CD14-positive monocyte (primary cell): ENCODE data around the gene CLCN2. TPM values are rescaled to one million over a fixed set of nuclear protein-coding genes. Genes with fewer than 3 reads are reported as not detected.

Experiments
- DNase-seq, 3 donors: peaks; one replicate each; pipeline ENCODE4 v3.0.0-alpha.2; 2011 to 2022
- H2AFZ ChIP-seq: 2 replicates; pipeline ENCODE4 v1.6.0; 2012; ENCODE audit warnings: mild to moderate bottlenecking, low read depth, low read length, inconsistent platforms; ENCODE audit not compliant: insufficient read depth, poor library complexity, severe bottlenecking
- H3K27ac ChIP-seq, 2 donors: 1 replicate in 1 of 2; 2 replicates in 1 of 2; pipeline ENCODE4 v1.5.1; 2012 to 2013; ENCODE audit warnings: low read length in 2 of 2, control low read depth in 1 of 2, inconsistent platforms in 1 of 2, low read depth in 1 of 2, mild to moderate bottlenecking in 1 of 2
- H3K27me3 ChIP-seq, 2 donors: one replicate each; pipeline versions ENCODE4 v1.6.0 to v1.6.1; 2011 to 2013; ENCODE audit warnings: low read length in 2 of 2; ENCODE audit not compliant: control insufficient read depth in 2 of 2, insufficient read depth in 2 of 2
- H3K36me3 ChIP-seq, 2 donors: replicated peaks in 1 of 2; 1 replicate in 1 of 2; 2 replicates in 1 of 2; pipeline versions ENCODE4 v1.5.1 to v1.6.1; 2012 to 2013; ENCODE audit warnings: low read length in 2 of 2, control low read depth in 1 of 2, inconsistent platforms in 1 of 2, mild to moderate bottlenecking in 1 of 2; ENCODE audit not compliant: insufficient read depth in 2 of 2, control insufficient read depth in 1 of 2
- H3K4me1 ChIP-seq, 2 donors: 1 replicate in 1 of 2; 2 replicates in 1 of 2; pipeline versions ENCODE4 v1.5.1 to v1.6.1; 2012 to 2013; ENCODE audit warnings: low read length in 2 of 2, control low read depth in 1 of 2, inconsistent platforms in 1 of 2, mild to moderate bottlenecking in 1 of 2, moderate library complexity in 1 of 2; ENCODE audit not compliant: insufficient read depth in 2 of 2, control insufficient read depth in 1 of 2
- H3K4me2 ChIP-seq: replicated peaks from 2 replicates; pipeline ENCODE3; 2012; ENCODE audit warnings: low read length, moderate library complexity, mild to moderate bottlenecking; ENCODE audit not compliant: poor library complexity, severe bottlenecking; ENCODE audit errors: extremely low read depth
- H3K4me3 ChIP-seq, 3 experiments: fragments of 200-600 bp in 1 of 3; sonication (generic) in 1 of 3; replicated peaks in 1 of 3; 1 replicate in 2 of 3; 2 replicates in 1 of 3; pipeline ENCODE4 v1.5.1; 2011 to 2013; ENCODE audit warnings: low read length in 3 of 3, mild to moderate bottlenecking in 3 of 3, control low read depth in 2 of 3, low read depth in 2 of 3, inconsistent platforms in 1 of 3, moderate library complexity in 1 of 3
- H3K79me2 ChIP-seq: 2 replicates; pipeline ENCODE4 v1.6.0; 2012; ENCODE audit warnings: mild to moderate bottlenecking, control low read depth, inconsistent platforms, low read length, moderate library complexity; ENCODE audit not compliant: insufficient read depth
- H3K9ac ChIP-seq: 2 replicates; pipeline ENCODE4 v1.6.0; 2017; ENCODE audit warnings: low read length, mild to moderate bottlenecking; ENCODE audit not compliant: insufficient read depth, poor library complexity, severe bottlenecking
- H3K9me3 ChIP-seq, 2 donors: replicated peaks in 1 of 2; 1 replicate in 1 of 2; 2 replicates in 1 of 2; pipeline versions ENCODE4 v1.5.1 to v1.6.1; 2012 to 2013; ENCODE audit warnings: low read length in 2 of 2, control low read depth in 1 of 2; ENCODE audit not compliant: control insufficient read depth in 1 of 2, insufficient read depth in 1 of 2
- H4K20me1 ChIP-seq: 2 replicates; pipeline ENCODE4 v1.6.0; 2012; ENCODE audit warnings: mild to moderate bottlenecking, low read length, control low read depth, moderate library complexity; ENCODE audit not compliant: insufficient read depth
- H3K27ac Mint-ChIP-seq, 7 donors: one replicate each; pipeline ENCODE4 v1.8.0; 2020; ENCODE audit warnings: mild to moderate bottlenecking in 7 of 7, mixed read lengths in 7 of 7, moderate library complexity in 6 of 7, inconsistent platforms in 2 of 7
- H3K27me3 Mint-ChIP-seq, 3 donors: one replicate each; pipeline ENCODE4 v1.8.0; 2021 to 2022; ENCODE audit warnings: low read depth in 3 of 3, mild to moderate bottlenecking in 3 of 3, mixed read lengths in 3 of 3, moderate library complexity in 3 of 3, inconsistent platforms in 1 of 3
- H3K36me3 Mint-ChIP-seq, 2 donors: one replicate each; pipeline ENCODE4 v1.8.0; 2020; ENCODE audit warnings: mixed read lengths in 2 of 2, inconsistent platforms in 1 of 2, mild to moderate bottlenecking in 1 of 2
- H3K4me1 Mint-ChIP-seq: one replicate; pipeline ENCODE4 v1.8.0; 2020; ENCODE audit warnings: mild to moderate bottlenecking, mixed read lengths
- H3K4me3 Mint-ChIP-seq, 2 donors: one replicate each; pipeline ENCODE4 v1.8.0; 2020; ENCODE audit warnings: mild to moderate bottlenecking in 2 of 2, mixed read lengths in 2 of 2, moderate library complexity in 1 of 2
- H3K9me3 Mint-ChIP-seq, 7 donors: one replicate each; pipeline ENCODE4 v1.8.0; 2020 to 2022; ENCODE audit warnings: mixed read lengths in 7 of 7, mild to moderate bottlenecking in 6 of 7, moderate library complexity in 6 of 7, inconsistent platforms in 2 of 7
- CTCF ChIP-seq: fragments of 200-600 bp; IDR thresholded peaks from one replicate; pipeline ENCODE4 v1.8.0; 2022; ENCODE audit warnings: antibody characterized with exemption, mild to moderate bottlenecking
- WGBS: methylation state at CpG from one replicate; pipeline ENCODE4 v1.1.5; 2013; ENCODE audit warnings: missing lambda C conversion rate; ENCODE audit not compliant: insufficient coverage; 5-methylcytosine and 5-hydroxymethylcytosine counted together
- intact Hi-C, 2 donors: fragments of 100-400 bp; cut with micrococcal nuclease; formaldehyde crosslinking; loops; one replicate each; pipeline versions ENCODE4 v1.15.0 to v1.15.1; 2023
- polyA minus RNA-seq: library from RNA; depleted of rRNA, polyadenylated mRNA; stranded (reverse); fragments of >200 nt; gene quantifications from 2 replicates; pipeline ENCODE4 v1.2.3, GENCODE V29; 2012
- polyA plus RNA-seq, 3 donors: library from polyadenylated mRNA; depleted of rRNA in 1 of 3; unstranded in 2 of 3; stranded (reverse) in 1 of 3; fragments of 300-500 nt in 2 of 3; fragments of >200 nt in 1 of 3; fragmentation: Illumina TruSeq in 2 of 3; gene quantifications; 1 replicate in 2 of 3; 2 replicates in 1 of 3; pipeline ENCODE4 v1.2.3, GENCODE V29; 2012 to 2021
- total RNA-seq, 12 experiments: library from RNA in 1 of 12; stranded (reverse) in 1 of 12; fragments of 120-200 nt in 1 of 12; gene quantifications; one replicate each; pipeline ENCODE4 v1.2.4 and lab custom pipeline; 2013 to 2026; ENCODE audit warnings: mixed read lengths in 6 of 12, inconsistent platforms in 1 of 12

CLCN2 gene
- total RNA-seq (2013): 0.94 TPM
- polyA plus RNA-seq (1 to 10 TPM in 1 of 3 donors, under 1 TPM in 1, not detected in 1; 0.16 to 2.7 TPM), polyA minus RNA-seq (0.72 and 2.2 TPM in 2 replicates), total RNA-seq (lab: John Stamatoyannopoulos, UW) (0.49 to 2.4 (median 1.6) reads per million in 11 experiments)

GRCh38 chr3:184361532-184361931, at the start of gene CLCN2, which contains the start of gene POLR2H:
CLCN2 (minus strand) TSS chr3:184361605; CDS start chr3:184361479, 126 bp downstream.
POLR2H (plus strand) TSS chr3:184361710; CDS start chr3:184363493, 1,783 bp downstream.
- Mint-ChIP-seq H3K4me1 (peaks cover 25% of the 10 kb centered on the region), H3K36me3 (peaks cover 10 to 16% of the 10 kb centered on the region in 2 donors), H3K27ac (peak within 1 kb of the TSS; percentile 59 to 91 (median 85)), H3K9me3 (peaks cover 0 to 2% (median 0%) of the 10 kb centered on the region in 7 donors), H3K27me3 (peaks cover 12 to 15% (median 14%) of the 10 kb centered on the region in 3 donors), H3K4me3 (peak within 1 kb of the TSS; percentile 92 to 97)
- under 1% methylated on average over 56 of the region's 56 CpGs for WGBS
- Histone ChIP-seq H3K9ac (peak within 1 kb of the TSS; percentile 77), H3K27me3 (peaks cover 0 to 12% of the 10 kb centered on the region in 2 donors), H4K20me1 (no peaks in the 10 kb centered on the region), H2AFZ (peak within 1 kb of the TSS; percentile 93), H3K4me1 (peaks cover 21 to 37% of the 10 kb centered on the region in 2 donors), H3K4me2 (peak within 1 kb of the TSS; percentile 96), H3K36me3 (peaks cover 3 to 16% of the 10 kb centered on the region in 2 donors), H3K27ac (peak within 1 kb of the TSS; percentile 83 to 87), H3K4me3 (peak within 1 kb of the TSS; percentile 51 to 91 (median 71)), H3K9me3 (no peaks in the 10 kb centered on the region), H3K79me2 (peaks cover 18% of the 10 kb centered on the region)
- intact Hi-C loops: no loop called here
- DNase-seq: no peak
- no peak for TF ChIP-seq CTCF

- no peak for DNase-seq
- Histone ChIP-seq H3K36me3 (no peaks in the 10 kb centered on the region), H3K4me2 (no peak overlapping the region), H3K9me3 (no peaks in the 10 kb centered on the region), H3K9ac (no peak overlapping the region), H3K27me3 (no peaks in the 10 kb centered on the region), H3K4me1 (peaks cover 26 to 32% of the 10 kb centered on the region in 2 donors), H3K79me2 (no peaks in the 10 kb centered on the region), H2AFZ (no peak overlapping the region), H3K27ac (no peak overlapping the region), H4K20me1 (no peaks in the 10 kb centered on the region), H3K4me3 (no peak overlapping the region)
- WGBS: 84% methylated on average over 10 of the region's 12 CpGs
- no peak overlapping the region for H3K4me3 Mint-ChIP-seq
- no peak overlapping the region for H3K27ac Mint-ChIP-seq
- no peak for TF ChIP-seq CTCF
- intact Hi-C loops: no loop called here
- peaks cover 0 to 3% (median 0%) of the 10 kb centered on the region in 7 donors for H3K9me3 Mint-ChIP-seq
- H3K36me3 Mint-ChIP-seq: no peaks in the 10 kb centered on the region
- peaks cover 2 to 10% (median 2%) of the 10 kb centered on the region in 3 donors for H3K27me3 Mint-ChIP-seq
- peaks cover 31% of the 10 kb centered on the region for H3K4me1 Mint-ChIP-seq
These were observed 48.6 kb upstream of the CLCN2 start for GRCh38 chr3:184409946-184410500.
